Ovary (tissue), 9 donors: Measurements from ENCODE around the gene ELAC2. TPM values are rescaled to one million over a fixed set of nuclear protein-coding genes. Genes with fewer than 3 reads are reported as not detected.

ENCODE experiments used
- DNase-seq, 5 donors: peaks; one replicate each; pipeline ENCODE4 v3.0.0-alpha.2; 2019 to 2020
- H3K27ac ChIP-seq, 2 donors: fragments of 200-600 bp; one replicate each; pipeline versions ENCODE4 v1.5.1 to v1.8.0; 2019 to 2022
- H3K27me3 ChIP-seq: fragments of 200-600 bp; one replicate; pipeline ENCODE4 v1.8.0; 2022
- H3K36me3 ChIP-seq: fragments of 200-600 bp; sonication (generic); one replicate; pipeline ENCODE4 v1.5.1; 2019
- H3K4me1 ChIP-seq: one replicate; pipeline ENCODE4 v1.8.1; 2013; ENCODE audit warnings: mild to moderate bottlenecking, moderate library complexity; ENCODE audit not compliant: insufficient read depth
- H3K4me3 ChIP-seq: fragments of 200-600 bp; sonication (generic); one replicate; pipeline ENCODE4 v1.5.1; 2017
- H3K9me3 ChIP-seq, 2 donors: fragments of 200-600 bp in 1 of 2; sonication (generic) in 1 of 2; one replicate each; pipeline versions ENCODE4 v1.5.1 to v1.8.1; 2013 to 2019; ENCODE audit warnings: mild to moderate bottlenecking in 1 of 2, moderate library complexity in 1 of 2
- CTCF ChIP-seq, 3 donors: fragments of 450-650 bp in 2 of 3; fragments of 200-600 bp in 1 of 3; IDR thresholded peaks; one replicate each; pipeline versions ENCODE4 v1.5.1 to v1.8.0; 2016 to 2022; ENCODE audit warnings: antibody characterized with exemption in 3 of 3, mild to moderate bottlenecking in 1 of 3
- EP300 ChIP-seq: sonication (generic); formaldehyde crosslinking; IDR thresholded peaks from one replicate; pipeline ENCODE4 v1.6.1; 2017; ENCODE audit warnings: antibody characterized with exemption
- POLR2A ChIP-seq: fragments of 450-650 bp; IDR thresholded peaks from one replicate; pipeline ENCODE4 v1.6.1; 2017; ENCODE audit warnings: antibody characterized with exemption, mild to moderate bottlenecking, moderate library complexity
- WGBS, 3 donors: extraction: QIAGEN DNeasy Blood & Tissue Kit in 1 of 3; methylation state at CpG; one replicate each; pipeline versions ENCODE4 v1.1.5 to v1.1.7; 2013 to 2017; 5-methylcytosine and 5-hydroxymethylcytosine counted together
- intact Hi-C, 4 donors: fragments of 100-400 bp; cut with DNase I; formaldehyde crosslinking; loops; one replicate each; pipeline versions ENCODE4 v1.11.0 to v1.15.1; 2022 to 2023
- polyA plus RNA-seq, 2 donors: library from polyadenylated mRNA; stranded (reverse); fragments of 200-250 nt in 1 of 2; fragments of 350-450 nt in 1 of 2; fragmentation: Illumina TruSeq in 1 of 2; extraction: RNeasy Lipid Tissue Mini Kit (QIAGEN cat#74804) in 1 of 2; gene quantifications; one replicate each; pipeline ENCODE4 v1.2.3, GENCODE V29; 2013 to 2014
- total RNA-seq, 7 donors: library from RNA; depleted of rRNA in 2 of 7; stranded (reverse); fragments of >200 nt in 2 of 7; fragmentation: NEBNext Ultra II Directional in 3 of 7; extraction: Animal tissue kit (Norgen Biotek cat#: 25700) in 3 of 7; gene quantifications; one replicate each; pipeline versions ENCODE4 v1.1.0 to v1.2.4, GENCODE V29; 2016 to 2023
- donor health status: DM: no; HTN: no; CAD: no; lungs with moderate emphysema.
- donor health status: DM: no; HTN: no; CAD: no.
- donor health status: Bipolar disorder and iron deficiency.
- donor health status: DM: yes; HTN: yes; CAD: no.
- donor health status: DM: no; HTN: no; CAD: no.
- donor health status: DM: yes; HTN: yes; CAD: no.

Gene ELAC2
- total and polyA plus RNA-seq, 9 donors, result 24.5 to 83.2 (median 38.4) TPM

GRCh38 chr17:12965988-12966387, 51.8 kb downstream of the ELAC2 start:
- H3K36me3 ChIP-seq, result no peaks in the 10 kb centered on the region
- H3K27me3 ChIP-seq, result no peaks in the 10 kb centered on the region
- no peak for DNase-seq
- TF ChIP-seq CTCF (IDR thresholded peaks at IDR 0.05) (no peak), POLR2A (no peak), EP300 (no peak)
- no peak overlapping the region for H3K4me3 ChIP-seq
- H3K9me3 ChIP-seq, result no peaks in the 10 kb centered on the region
- intact Hi-C loops, result no loop called here
- H3K27ac ChIP-seq, result no peak overlapping the region
- WGBS, 3 donors, result 77 to 98% (median 96%) methylated on average over 3 of the region's 3 CpGs
- H3K4me1 ChIP-seq, result no peaks in the 10 kb centered on the region

GRCh38 chr17:12964840-12965239, 53.0 kb downstream of the ELAC2 start:
- intact Hi-C loops, result no loop called here
- Histone ChIP-seq H3K9me3 (no peaks in the 10 kb centered on the region), H3K4me3 (no peak overlapping the region), H3K36me3 (no peaks in the 10 kb centered on the region), H3K4me1 (no peaks in the 10 kb centered on the region), H3K27ac (no peak overlapping the region), H3K27me3 (no peaks in the 10 kb centered on the region)
- TF ChIP-seq CTCF (IDR thresholded peaks at IDR 0.05) (no peak), EP300 (no peak), POLR2A (no peak)
- DNase-seq, result no peak
- 82 to 92% (median 90%) methylated on average over 10 of the region's 10 CpGs for WGBS, 3 donors

- TF ChIP-seq POLR2A (no peak), EP300 (no peak), CTCF (IDR thresholded peaks at IDR 0.05) (no peak)
- 94 to 99% (median 95%) methylated on average over 5 of the region's 5 CpGs for WGBS, 3 donors
- Histone ChIP-seq H3K9me3 (no peaks in the 10 kb centered on the region), H3K4me1 (no peaks in the 10 kb centered on the region), H3K27me3 (no peaks in the 10 kb centered on the region), H3K36me3 (no peaks in the 10 kb centered on the region), H3K4me3 (no peak overlapping the region), H3K27ac (no peak overlapping the region)
- DNase-seq, result no peak
- intact Hi-C loops, result no loop called here
Measured at GRCh38 chr17:12964162-12964561, 53.7 kb downstream of the ELAC2 start.

- TF ChIP-seq CTCF (IDR thresholded peaks at IDR 0.05), result no peak
- TF ChIP-seq EP300, result no peak
- no peak for TF ChIP-seq POLR2A
- H3K9me3 ChIP-seq, result no peaks in the 10 kb centered on the region
- H3K4me1 ChIP-seq, result no peaks in the 10 kb centered on the region
- no peaks in the 10 kb centered on the region for H3K36me3 ChIP-seq
- intact Hi-C loops, result no loop called here
- no peak for DNase-seq
- 93 to 96% (median 94%) methylated on average over 6 to 7 of the region's 7 CpGs for WGBS, 3 donors
- no peak overlapping the region for H3K27ac ChIP-seq
- H3K27me3 ChIP-seq, result no peaks in the 10 kb centered on the region
- H3K4me3 ChIP-seq, result no peak overlapping the region
Measured at GRCh38 chr17:12963505-12963904, 54.3 kb downstream of the ELAC2 start.
